Calu3 (cell line): Measurements from ENCODE around the gene SLC25A38. TPM values are rescaled to one million over a fixed set of nuclear protein-coding genes. Genes with fewer than 3 reads are reported as not detected.

ENCODE experiments used
- BruUV-seq: library from RNA; stranded (reverse); fragments of 400-500 nt; replicated peaks from 2 replicates; lab custom pipeline; 2021; lab: Mats Ljungman, UMichigan
- CTCF ChIA-PET: fragments of 300-600 bp; sonication (Branson Sonifier 250); formaldehyde crosslinking; loops from one replicate; lab custom pipeline; 2022; ENCODE audit warnings: antibody characterized with exemption; lab: Charles Lee
- DNase-seq: peaks from one replicate; pipeline ENCODE4 v3.0.0; 2022
- H3K27ac Mint-ChIP-seq: one replicate; pipeline ENCODE4 v1.8.0; 2022; ENCODE audit warnings: mixed read lengths; ENCODE audit not compliant: unreplicated experiment
- H3K27me3 Mint-ChIP-seq: one replicate; pipeline ENCODE4 v1.8.0; 2022; ENCODE audit warnings: mixed read lengths; ENCODE audit not compliant: unreplicated experiment
- H3K36me3 Mint-ChIP-seq: one replicate; pipeline ENCODE4 v1.8.0; 2022; ENCODE audit warnings: mild to moderate bottlenecking, moderate library complexity, mixed read lengths; ENCODE audit not compliant: insufficient read depth, unreplicated experiment
- H3K4me1 Mint-ChIP-seq: one replicate; pipeline ENCODE4 v1.8.0; 2022; ENCODE audit warnings: mild to moderate bottlenecking, low read depth, mixed read lengths; ENCODE audit not compliant: unreplicated experiment
- H3K4me3 Mint-ChIP-seq: one replicate; pipeline ENCODE4 v1.8.0; 2022; ENCODE audit warnings: mild to moderate bottlenecking, low read depth, moderate library complexity, mixed read lengths; ENCODE audit not compliant: unreplicated experiment
- H3K9me3 Mint-ChIP-seq: one replicate; pipeline ENCODE4 v1.8.0; 2022; ENCODE audit warnings: low read depth, mixed read lengths; ENCODE audit not compliant: unreplicated experiment
- CTCF ChIP-seq: fragments of 200-600 bp; IDR thresholded peaks from one replicate; pipeline ENCODE4 v1.8.0; 2022; ENCODE audit warnings: antibody characterized with exemption; ENCODE audit not compliant: unreplicated experiment
- intact Hi-C: fragments of 100-400 bp; cut with micrococcal nuclease; formaldehyde crosslinking; loops from one replicate; pipeline ENCODE4 v1.10.0; 2022; ENCODE audit not compliant: unreplicated experiment
- total RNA-seq: library from RNA; stranded (reverse); gene quantifications from 2 replicates; pipeline ENCODE4 v1.2.3, GENCODE V29; 2022

SLC25A38 gene
- total RNA-seq, 1 experiment from 2014 or later, result 23.6 TPM

- CTCF ChIA-PET, result no interaction called here
- Mint-ChIP-seq H3K36me3 (no peaks in the 10 kb centered on the region), H3K4me3 (no peak overlapping the region), H3K27ac (no peak overlapping the region), H3K27me3 (no peaks in the 10 kb centered on the region), H3K4me1 (peaks cover 12% of the 10 kb centered on the region), H3K9me3 (no peaks in the 10 kb centered on the region)
- intact Hi-C loops, result no loop called here
- no peak for TF ChIP-seq CTCF
- no peak for DNase-seq
- no TSS peak for BruUV-seq
Observed at GRCh38 chr3:39429466-39429865, 46.3 kb downstream of the SLC25A38 start.

- no peaks in the 10 kb centered on the region for H3K36me3 Mint-ChIP-seq
- intact Hi-C loops, result no loop called here
- peaks cover 16% of the 10 kb centered on the region for H3K4me1 Mint-ChIP-seq
- no TSS peak for BruUV-seq
- CTCF ChIA-PET, result no interaction called here
- TF ChIP-seq CTCF, result no peak
- H3K4me3 Mint-ChIP-seq, result no peak overlapping the region
- no peaks in the 10 kb centered on the region for H3K27me3 Mint-ChIP-seq
- H3K9me3 Mint-ChIP-seq, result no peaks in the 10 kb centered on the region
- H3K27ac Mint-ChIP-seq, result no peak overlapping the region
- peak; percentile 34 for DNase-seq
Observed at GRCh38 chr3:39432342-39432741, 49.2 kb downstream of the SLC25A38 start.

- no peaks in the 10 kb centered on the region for H3K9me3 Mint-ChIP-seq
- peak overlapping the region; percentile 27 for H3K27ac Mint-ChIP-seq
- no peaks in the 10 kb centered on the region for H3K27me3 Mint-ChIP-seq
- no peak for DNase-seq
- no peak for TF ChIP-seq CTCF
- no peaks in the 10 kb centered on the region for H3K36me3 Mint-ChIP-seq
- CTCF ChIA-PET, result no interaction called here
- H3K4me1 Mint-ChIP-seq, result peaks cover 16% of the 10 kb centered on the region
- intact Hi-C loops, result no loop called here
- BruUV-seq, result no TSS peak
- H3K4me3 Mint-ChIP-seq, result no peak overlapping the region
Observed at GRCh38 chr3:39433642-39434041, 50.5 kb downstream of the SLC25A38 start.

- Mint-ChIP-seq H3K9me3 (no peaks in the 10 kb centered on the region), H3K4me3 (no peak overlapping the region)
- DNase-seq, result no peak
Observed at GRCh38 chr3:39434574-39434973, 51.4 kb downstream of the SLC25A38 start.

More at GRCh38 chr3:39434574-39434973, 51.4 kb downstream of the SLC25A38 start:
- peak overlapping the region; percentile 16 for H3K27ac Mint-ChIP-seq
- H3K36me3 Mint-ChIP-seq, result no peaks in the 10 kb centered on the region
- H3K27me3 Mint-ChIP-seq, result no peaks in the 10 kb centered on the region
- no peak for TF ChIP-seq CTCF
- intact Hi-C loops, result no loop called here
- CTCF ChIA-PET, result no interaction called here
- BruUV-seq, result no TSS peak
- peaks cover 16% of the 10 kb centered on the region for H3K4me1 Mint-ChIP-seq
